ENCODE measurements around the gene ALKBH8. TPM values are rescaled to one million over a fixed set of nuclear protein-coding genes. Genes with fewer than 3 reads are reported as not detected.
A peak's percentile ranks its signal among the peaks of the same experiment; 100 is the strongest.

ALKBH8 gene
- total and polyA plus RNA-seq, 2 of the 4 experiments (the other 2 are of a cell fraction), result 3.0 to 6.6 TPM

DNA sequence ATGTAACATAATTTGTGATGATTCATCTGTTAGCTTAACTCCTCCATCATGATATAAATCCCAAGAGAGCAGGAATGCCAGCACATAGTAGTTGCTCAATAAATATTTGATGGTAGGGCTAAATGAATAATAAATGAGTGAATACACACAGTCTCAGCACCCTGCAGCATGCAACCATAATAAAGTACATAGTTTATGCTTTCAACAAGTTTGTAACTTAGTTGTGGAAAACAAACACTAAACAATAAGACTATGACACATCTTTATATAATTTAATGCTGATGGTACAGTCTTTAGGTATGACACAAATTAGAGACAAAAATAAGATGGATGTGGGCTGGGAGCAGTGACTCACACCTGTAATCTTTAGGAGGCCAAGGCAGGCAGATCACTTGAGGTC, 3.8 kb downstream of the ALKBH8 start:
- Histone ChIP-seq H2BK15ac (ENCODE audit: low read depth, low read length) (no peak overlapping the region), H3K4me1 (ENCODE audit: control insufficient read depth, insufficient read depth, low read length) (peaks cover 7% of the 10 kb centered on the region), H2BK20ac (ENCODE audit: low read depth, low read length) (no peak overlapping the region), H3K79me1 (ENCODE audit: low read depth in 1 of 2, low read length in 2 of 2) (peaks cover 5 to 16% of the 10 kb centered on the region in 2 experiments; a peak in 3 of 4 replicates), H3K4ac (ENCODE audit: low read depth, low read length) (no peak overlapping the region), H2AK9ac (replicated peaks; ENCODE audit: low read depth, low read length, poor library complexity) (no peak overlapping the region), H3K23ac (ENCODE audit: low read depth, low read length) (no peak overlapping the region), H3K56ac (ENCODE audit: extremely low read depth, insufficient read depth, low read length) (no peak overlapping the region), H4K8ac (ENCODE audit: low read depth in 2 of 2, low read length in 2 of 2) (no peak overlapping the region), H2BK120ac (ENCODE audit: low read depth, low read length) (no peak overlapping the region), H3K27me3 (ENCODE audit: control insufficient read depth, insufficient read depth, low read length) (no peaks in the 10 kb centered on the region), H3K9me3 (ENCODE audit: control insufficient read depth, insufficient read depth, low read length) (no peaks in the 10 kb centered on the region), H4K20me1 (ENCODE audit: insufficient read depth, low read length) (no peaks in the 10 kb centered on the region), H4K91ac (ENCODE audit: insufficient read depth, low read depth, low read length) (no peak overlapping the region), H3K4me3 (ENCODE audit: insufficient read depth, low read depth, low read length) (no peak overlapping the region), H3K14ac (replicated peaks; ENCODE audit: low read depth, low read length) (no peak overlapping the region), H2AFZ (replicated peaks; ENCODE audit: low read length, poor library complexity) (no peak overlapping the region), H4K5ac (ENCODE audit: low read depth, low read length) (no peak overlapping the region), H3K9me1 (ENCODE audit: insufficient read depth, low read length) (peaks cover 6% of the 10 kb centered on the region), H3K27ac (ENCODE audit: insufficient read depth, low read length) (no peak overlapping the region), H2BK5ac (ENCODE audit: low read depth, low read length, poor library complexity, severe bottlenecking) (no peak overlapping the region), H3K9ac (ENCODE audit: low read depth, low read length) (no peak overlapping the region), H3K36me3 (ENCODE audit: control insufficient read depth, insufficient read depth, low read length) (no peaks in the 10 kb centered on the region), H2AK5ac (ENCODE audit: low read depth, low read length) (no peak overlapping the region), H3K18ac (ENCODE audit: low read depth, low read length) (no peak overlapping the region), H3K4me2 (ENCODE audit: low read depth, low read length) (no peak overlapping the region)
- ChIA-PET CTCF (no interaction called here), POLR2A (ENCODE audit: unreplicated experiment) (no interaction called here)
- dilution Hi-C loops (cut with HindIII; ENCODE audit: low sequenced_read_pairs, unreplicated experiment), result no loop called here
- in situ Hi-C loops (cut with MboI; ENCODE audit: low sequenced_read_pairs), result no loop called here
- BruUV-seq (replicated peaks), result no TSS peak
- peak; percentile 34 for DNase-seq
- no peak for TF ChIP-seq CHD1 (IDR thresholded peaks at IDR 0.05; ENCODE audit: low read depth, low read length)
- TF ChIP-seq, protein P1, sequence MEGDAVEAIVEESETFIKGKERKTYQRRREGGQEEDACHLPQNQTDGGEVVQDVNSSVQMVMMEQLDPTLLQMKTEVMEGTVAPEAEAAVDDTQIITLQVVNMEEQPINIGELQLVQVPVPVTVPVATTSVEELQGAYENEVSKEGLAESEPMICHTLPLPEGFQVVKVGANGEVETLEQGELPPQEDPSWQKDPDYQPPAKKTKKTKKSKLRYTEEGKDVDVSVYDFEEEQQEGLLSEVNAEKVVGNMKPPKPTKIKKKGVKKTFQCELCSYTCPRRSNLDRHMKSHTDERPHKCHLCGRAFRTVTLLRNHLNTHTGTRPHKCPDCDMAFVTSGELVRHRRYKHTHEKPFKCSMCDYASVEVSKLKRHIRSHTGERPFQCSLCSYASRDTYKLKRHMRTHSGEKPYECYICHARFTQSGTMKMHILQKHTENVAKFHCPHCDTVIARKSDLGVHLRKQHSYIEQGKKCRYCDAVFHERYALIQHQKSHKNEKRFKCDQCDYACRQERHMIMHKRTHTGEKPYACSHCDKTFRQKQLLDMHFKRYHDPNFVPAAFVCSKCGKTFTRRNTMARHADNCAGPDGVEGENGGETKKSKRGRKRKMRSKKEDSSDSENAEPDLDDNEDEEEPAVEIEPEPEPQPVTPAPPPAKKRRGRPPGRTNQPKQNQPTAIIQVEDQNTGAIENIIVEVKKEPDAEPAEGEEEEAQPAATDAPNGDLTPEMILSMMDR (conservative IDR thresholded peaks at IDR 0.05; ENCODE audit: low read depth, low read length), result no peak
- TF ChIP-seq CEBPB (IDR thresholded peaks at IDR 0.05; ENCODE audit: low read depth, low read length), result peak; percentile 75; the same call in 1 of the 2 replicates
- intact Hi-C loops (cut with micrococcal nuclease), result loop anchor here (10.0 kb wide), 1 partner anchor 1093 kb away; no protein-coding TSS in a partner anchor
- ATAC-seq (ENCODE audit: low read depth), result no peak
